CD4-positive, CD25-positive, alpha-beta regulatory T cell (primary cell): Measurements from ENCODE around the gene SEPHS1. TPM values are rescaled to one million over a fixed set of nuclear protein-coding genes. Genes with fewer than 3 reads are reported as not detected.

Source experiments
- ATAC-seq, 2 donors: fragments of 150-1000 bp; cut with Tn5 transposase; one replicate each; pipeline ENCODE4 v1.10.0; 2021; ENCODE audit warnings: low read depth in 2 of 2, moderate number of reproducible peaks in 2 of 2, moderate library complexity in 1 of 2
- DNase-seq, 3 donors: peaks; one replicate each; pipeline versions ENCODE4 v3.0.0 to v3.0.0-alpha.2; 2012 to 2022; ENCODE audit warnings: mixed read lengths in 1 of 3
- H3K27ac ChIP-seq: one replicate; pipeline ENCODE4 v1.7.0; 2013; ENCODE audit warnings: mild to moderate bottlenecking, low read length; ENCODE audit not compliant: insufficient read depth, poor library complexity, severe bottlenecking
- H3K27me3 ChIP-seq: one replicate; pipeline ENCODE4 v1.7.0; 2013; ENCODE audit warnings: low read length; ENCODE audit not compliant: control insufficient read depth, insufficient read depth
- H3K36me3 ChIP-seq: one replicate; pipeline ENCODE4 v1.7.0; 2013; ENCODE audit warnings: mild to moderate bottlenecking, low read length, moderate library complexity; ENCODE audit not compliant: control insufficient read depth, insufficient read depth
- H3K4me1 ChIP-seq: 2 replicates; pipeline ENCODE4 v1.7.0; 2013; ENCODE audit warnings: mild to moderate bottlenecking, low read length; ENCODE audit not compliant: insufficient read depth, control insufficient read depth, poor library complexity, severe bottlenecking
- H3K4me3 ChIP-seq: one replicate; pipeline ENCODE4 v1.7.0; 2013; ENCODE audit warnings: low read depth, mild to moderate bottlenecking, low read length, moderate library complexity
- H3K9me3 ChIP-seq, 2 experiments: 1 replicate in 1 of 2; 2 replicates in 1 of 2; pipeline ENCODE4 v1.7.0; 2013; ENCODE audit warnings: low read length in 2 of 2, mild to moderate bottlenecking in 1 of 2, moderate library complexity in 1 of 2; ENCODE audit not compliant: control insufficient read depth in 2 of 2
- H3K27ac Mint-ChIP-seq, 3 donors: one replicate each; pipeline ENCODE4 v1.8.0; 2020 to 2022; ENCODE audit warnings: mild to moderate bottlenecking in 3 of 3, mixed read lengths in 3 of 3, moderate library complexity in 2 of 3
- H3K27me3 Mint-ChIP-seq: one replicate; pipeline ENCODE4 v1.8.0; 2022; ENCODE audit warnings: mild to moderate bottlenecking, mixed read lengths
- H3K36me3 Mint-ChIP-seq: one replicate; pipeline ENCODE4 v1.8.0; 2020; ENCODE audit warnings: mixed read lengths
- H3K4me1 Mint-ChIP-seq, 4 donors: one replicate each; pipeline ENCODE4 v1.8.0; 2020 to 2022; ENCODE audit warnings: mixed read lengths in 4 of 4, mild to moderate bottlenecking in 1 of 4
- H3K4me3 Mint-ChIP-seq, 4 donors: one replicate each; pipeline ENCODE4 v1.8.0; 2020 to 2022; ENCODE audit warnings: mild to moderate bottlenecking in 4 of 4, mixed read lengths in 4 of 4, moderate library complexity in 3 of 4
- H3K9me3 Mint-ChIP-seq, 7 donors: one replicate each; pipeline ENCODE4 v1.8.0; 2020 to 2022; ENCODE audit warnings: mixed read lengths in 7 of 7, mild to moderate bottlenecking in 3 of 7, moderate library complexity in 2 of 7
- polyA plus RNA-seq, 4 donors: library from polyadenylated mRNA; unstranded; fragments of 300-500 nt; fragmentation: Illumina TruSeq; gene quantifications; one replicate each; pipeline ENCODE4 v1.2.3, GENCODE V29; 2021
- total RNA-seq: library from RNA; stranded (reverse); gene quantifications from one replicate; pipeline ENCODE4 v1.2.3, GENCODE V29; 2022

SEPHS1 gene
- total and polyA plus RNA-seq, 5 donors from 2014 or later: 14.6 to 26.6 (median 19.2) TPM

DNA sequence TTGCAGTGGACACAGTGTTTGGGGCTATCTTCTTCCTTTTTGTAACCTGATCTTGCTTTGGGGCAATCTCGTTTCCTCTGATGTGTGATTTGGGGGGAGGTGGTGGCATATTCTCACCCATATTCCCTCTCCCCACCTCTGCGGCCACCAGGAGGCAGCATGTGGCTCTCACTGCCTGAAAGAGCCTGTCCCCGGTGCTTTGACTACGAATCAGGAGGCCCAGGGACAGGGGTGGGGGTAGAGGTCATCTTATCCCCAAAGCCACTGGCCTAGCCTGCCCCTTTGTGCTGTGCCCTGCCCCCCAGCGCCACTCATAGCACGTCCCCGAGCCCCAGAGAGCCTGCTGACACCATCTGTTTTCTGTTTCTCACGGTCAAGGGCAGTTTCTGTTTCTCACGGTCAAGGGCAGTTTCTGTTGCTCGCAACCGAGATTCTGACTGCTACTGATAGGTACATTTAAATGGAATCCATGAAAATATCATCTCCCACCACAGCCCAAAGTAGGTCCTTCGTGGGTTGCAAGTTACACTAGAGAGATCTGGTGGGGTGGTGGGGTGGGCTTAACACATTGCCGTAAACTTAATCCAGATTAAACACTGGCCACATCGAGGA, 76.4 kb downstream of the SEPHS1 start:
- H3K4me1 Mint-ChIP-seq: peaks cover 0 to 8% (median 5%) of the 10 kb centered on the region in 4 donors
- H3K4me3 Mint-ChIP-seq: no peak overlapping the region
- Histone ChIP-seq H3K9me3 (no peaks in the 10 kb centered on the region), H3K4me3 (no peak overlapping the region), H3K27ac (no peak overlapping the region), H3K27me3 (no peaks in the 10 kb centered on the region), H3K4me1 (no peaks in the 10 kb centered on the region), H3K36me3 (no peaks in the 10 kb centered on the region)
- H3K27me3 Mint-ChIP-seq: peaks cover 5% of the 10 kb centered on the region
- H3K36me3 Mint-ChIP-seq: no peaks in the 10 kb centered on the region
- no peaks in the 10 kb centered on the region for H3K9me3 Mint-ChIP-seq
- peak overlapping the region in 2 of 3 donors; percentile 40 to 75 for H3K27ac Mint-ChIP-seq
- DNase-seq (peak; percentile 35 to 54 (median 42)), ATAC-seq (peak in 1 of 2 donors; percentile 48)

DNA sequence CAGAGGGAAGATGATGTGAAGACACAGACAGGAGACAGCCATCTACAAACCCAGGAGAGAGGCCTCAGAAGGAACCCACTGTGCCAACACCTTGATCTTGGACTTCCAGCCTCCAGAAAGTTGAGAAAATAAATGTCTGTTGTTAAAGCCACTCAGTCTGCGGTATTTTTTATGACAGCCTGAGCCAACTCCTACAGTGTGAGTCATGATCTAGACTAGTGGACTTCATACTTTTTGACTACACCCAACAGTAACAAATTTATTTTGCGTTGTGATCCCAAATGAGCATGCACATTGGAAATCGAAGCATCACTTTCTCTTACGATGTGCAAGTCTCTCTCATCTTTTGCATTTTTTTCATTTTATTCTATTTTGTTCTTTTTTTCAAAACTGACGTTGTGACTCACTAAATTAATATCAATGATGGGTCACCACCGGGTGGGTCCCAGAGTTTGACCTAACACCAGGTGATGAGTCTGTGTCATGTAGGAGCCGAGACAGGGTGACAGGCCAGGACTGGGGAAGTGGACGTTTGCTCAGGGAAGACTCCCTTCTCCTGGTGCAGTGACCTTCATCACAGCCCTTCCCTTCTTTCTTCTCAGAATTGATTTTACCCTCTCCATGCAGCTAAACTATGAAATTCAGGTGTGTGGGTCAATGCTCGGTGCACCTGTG, 77.1 kb downstream of the SEPHS1 start:
- Mint-ChIP-seq H3K4me1 (peaks cover 0 to 8% (median 5%) of the 10 kb centered on the region in 4 donors), H3K9me3 (no peaks in the 10 kb centered on the region), H3K4me3 (no peak overlapping the region), H3K36me3 (no peaks in the 10 kb centered on the region), H3K27me3 (peaks cover 7% of the 10 kb centered on the region), H3K27ac (peak overlapping the region in 2 of 3 donors; percentile 40 to 75)
- Histone ChIP-seq H3K27me3 (no peaks in the 10 kb centered on the region), H3K4me3 (no peak overlapping the region), H3K9me3 (no peaks in the 10 kb centered on the region), H3K36me3 (no peaks in the 10 kb centered on the region), H3K4me1 (no peaks in the 10 kb centered on the region), H3K27ac (no peak overlapping the region)
- ATAC-seq: no peak
- DNase-seq: no peak

- H3K9me3 Mint-ChIP-seq: no peaks in the 10 kb centered on the region
These were observed 79.3 kb downstream of the SEPHS1 start for GRCh38 chr10:13268841-13269240.

GRCh38 chr10:13268310-13268709, 79.8 kb downstream of the SEPHS1 start:
- H3K27ac Mint-ChIP-seq: no peak overlapping the region
- H3K36me3 Mint-ChIP-seq: no peaks in the 10 kb centered on the region

More at GRCh38 chr10:13268841-13269240, 79.3 kb downstream of the SEPHS1 start:
- no peaks in the 10 kb centered on the region for H3K36me3 Mint-ChIP-seq
- no peaks in the 10 kb centered on the region for H3K36me3 ChIP-seq
- H3K27ac ChIP-seq: no peak overlapping the region
- H3K4me1 Mint-ChIP-seq: peaks cover 0 to 8% (median 5%) of the 10 kb centered on the region in 4 donors
- H3K4me3 Mint-ChIP-seq: no peak overlapping the region
- no peaks in the 10 kb centered on the region for H3K4me1 ChIP-seq
- peaks cover 20% of the 10 kb centered on the region for H3K27me3 Mint-ChIP-seq
- no peak overlapping the region for H3K27ac Mint-ChIP-seq
- no peak overlapping the region for H3K4me3 ChIP-seq
- H3K9me3 ChIP-seq: no peaks in the 10 kb centered on the region
- DNase-seq: no peak
- ATAC-seq: no peak
- H3K27me3 ChIP-seq: no peaks in the 10 kb centered on the region

More at GRCh38 chr10:13268310-13268709, 79.8 kb downstream of the SEPHS1 start:
- ATAC-seq: no peak
- Histone ChIP-seq H3K27me3 (no peaks in the 10 kb centered on the region), H3K27ac (no peak overlapping the region), H3K9me3 (no peaks in the 10 kb centered on the region), H3K36me3 (no peaks in the 10 kb centered on the region), H3K4me3 (no peak overlapping the region), H3K4me1 (no peaks in the 10 kb centered on the region)
- H3K27me3 Mint-ChIP-seq: peaks cover 25% of the 10 kb centered on the region
- no peak for DNase-seq
- no peaks in the 10 kb centered on the region for H3K9me3 Mint-ChIP-seq
- peaks cover 0 to 8% (median 5%) of the 10 kb centered on the region in 4 donors for H3K4me1 Mint-ChIP-seq
- H3K4me3 Mint-ChIP-seq: no peak overlapping the region

Other genes starting within 250 kb of the SEPHS1 start
- gene OPTN, start 248.1 kb downstream of the SEPHS1 start, total RNA-seq: 209 TPM
- 100 to 1,000 TPM in 2 of 4 donors, 10 to 100 TPM in 2; 71.9 to 113 (median 88.2) TPM for gene OPTN, start 248.1 kb downstream of the SEPHS1 start, polyA plus RNA-seq
- gene MCM10, start 186.7 kb downstream of the SEPHS1 start, total RNA-seq: 2.1 TPM
- gene MCM10, start 186.7 kb downstream of the SEPHS1 start, polyA plus RNA-seq: 1 to 10 TPM in 1 of 4 donors, under 1 TPM in 3; 0.19 to 1.4 (median 0.43) TPM
- gene UCMA, start 113.9 kb downstream of the SEPHS1 start, total RNA-seq: not detected
- gene UCMA, start 113.9 kb downstream of the SEPHS1 start, polyA plus RNA-seq: not detected
- 11.0 TPM for gene PHYH, start 48.2 kb downstream of the SEPHS1 start, total RNA-seq
- gene PHYH, start 48.2 kb downstream of the SEPHS1 start, polyA plus RNA-seq: 10 to 100 TPM; 10.2 to 13.7 (median 12.3) TPM
- gene BEND7, start 180.7 kb upstream of the SEPHS1 start, total RNA-seq: 0.35 TPM
- gene BEND7, start 180.7 kb upstream of the SEPHS1 start, polyA plus RNA-seq: not detected
- gene PRPF18, start 238.7 kb upstream of the SEPHS1 start, total RNA-seq: 29.6 TPM
- gene PRPF18, start 238.7 kb upstream of the SEPHS1 start, polyA plus RNA-seq: 10 to 100 TPM; 40.0 to 43.7 (median 41.8) TPM